Karpas-422 (cell line): ENCODE measurements around the gene SYT9. TPM values are rescaled to one million over a fixed set of nuclear protein-coding genes. Genes with fewer than 3 reads are reported as not detected.

Source experiments
- small RNA-seq: library from RNA; depleted of rRNA; stranded (forward); fragments of <200 nt; gene quantifications from one replicate; pipeline ENCODE3, GENCODE V24; 2014
- total RNA-seq: library from RNA; depleted of rRNA; stranded (reverse); fragments of >200 nt; shearing (Covaris generic); gene quantifications from 2 replicates; pipeline ENCODE4 v1.2.3, GENCODE V29; 2014; ENCODE audit warnings: low replicate concordance; rRNA removed

Gene SYT9
- total RNA-seq, 1 experiment from 2014 or later, result not detected

Small RNA genes within 50 kb of the gene (small RNA-seq; reads per million reads assigned to genes)
- not detected for gene MIR302E

Other genes starting within 250 kb of the SYT9 start
- not detected in 2 replicates for gene ZNF214, start 231.6 kb upstream of the SYT9 start, total RNA-seq
- 0.19 and 0.51 TPM in 2 replicates for gene NLRP14, start 231.4 kb upstream of the SYT9 start, total RNA-seq
- gene RBMXL2, start 162.9 kb upstream of the SYT9 start, total RNA-seq, result 0.14 TPM in 1 of 2 replicates, not detected in the other
- gene OLFML1, start 233.6 kb downstream of the SYT9 start, total RNA-seq, result not detected in 2 replicates